ELR (cell line): Measurements from ENCODE around the gene CDYL2.
"Not testable (repeated sequence)": the region's sequence is repeated elsewhere in the genome, so short reads cannot be mapped to it uniquely, and the experiment has no call there.

Experiments used
- DNase-seq: peaks from one replicate; pipeline ENCODE4 v3.0.0-alpha.2; 2015; ENCODE audit warnings: low read depth

The CDYL2 gene

DNA sequence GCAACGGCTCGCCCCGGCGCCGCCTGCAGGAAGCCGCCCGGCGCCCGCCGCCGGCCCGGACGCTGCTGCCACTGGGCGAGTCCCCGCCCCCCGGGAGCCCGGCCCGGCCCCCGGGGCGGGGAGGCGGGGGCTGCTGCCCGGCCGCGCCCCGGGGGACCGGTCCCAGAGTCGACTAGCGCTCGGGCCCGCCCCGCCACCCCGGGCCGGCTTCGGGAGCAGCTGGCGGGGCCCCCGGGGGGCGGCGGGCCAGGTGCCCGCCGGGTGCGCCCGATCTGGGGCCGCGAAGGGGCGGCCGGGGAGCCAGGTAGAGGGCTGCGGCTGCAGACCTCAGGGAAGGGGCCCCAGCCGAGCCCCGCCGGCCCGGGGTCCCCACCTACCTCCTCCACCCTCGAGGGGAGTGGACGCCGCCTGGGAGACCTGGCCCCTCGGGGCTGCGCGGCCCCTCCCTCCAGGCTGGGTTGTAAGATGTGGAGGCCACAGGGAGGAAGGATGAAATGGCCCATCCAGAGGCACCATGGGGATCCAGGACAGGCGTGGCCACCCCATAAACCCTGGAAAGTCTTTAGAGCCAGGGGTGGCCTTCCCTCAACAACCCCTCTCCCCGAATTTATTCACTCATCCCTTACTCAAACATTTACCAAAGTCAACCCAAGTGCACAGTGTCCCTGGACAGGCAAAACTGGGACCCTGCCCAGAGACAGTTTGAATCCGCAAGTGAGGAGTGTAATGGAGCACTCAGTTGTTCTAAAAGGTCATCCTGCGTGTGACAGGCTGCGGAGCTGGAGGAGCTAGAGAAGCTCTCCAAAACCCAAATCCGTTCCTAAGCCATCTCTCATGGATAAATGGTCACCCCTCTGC is at the start of gene CDYL2:
CDYL2 (minus strand) TSS at position 73 of the 858 bp plus-strand sequence. CDS start 425 bp downstream, outside the sequence.
- DNase-seq = peak; percentile 46

DNA sequence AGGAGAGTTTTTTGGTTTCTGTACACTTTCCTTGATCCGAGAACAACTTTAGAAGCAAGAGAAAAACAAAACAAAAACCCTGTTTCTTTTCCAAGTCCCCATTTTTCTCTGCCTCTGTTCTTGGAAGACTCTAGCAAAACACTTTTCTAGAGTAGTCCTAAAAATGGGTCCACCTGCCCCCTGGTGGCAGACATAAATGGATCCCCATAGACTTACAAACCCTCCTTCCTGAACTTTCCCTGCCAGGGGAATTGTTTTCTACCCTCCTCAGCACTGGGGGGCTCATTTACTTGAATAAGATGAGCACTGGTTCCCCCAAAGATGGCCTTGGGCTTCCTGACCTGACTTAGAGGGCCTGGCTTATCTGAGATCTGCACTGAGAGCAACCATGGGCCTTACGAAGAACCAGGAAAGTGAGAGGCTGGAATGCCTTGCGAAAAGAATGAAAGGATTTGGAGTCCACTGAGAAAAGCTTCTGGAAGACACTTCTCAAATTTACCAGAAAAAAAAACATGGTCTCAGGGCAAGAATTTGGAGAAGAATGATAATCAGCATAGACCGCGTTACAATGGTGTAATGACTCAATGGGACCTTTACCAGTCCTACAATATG is 48.0 kb upstream of the CDYL2 start:
- DNase-seq = peak; percentile 56

DNA sequence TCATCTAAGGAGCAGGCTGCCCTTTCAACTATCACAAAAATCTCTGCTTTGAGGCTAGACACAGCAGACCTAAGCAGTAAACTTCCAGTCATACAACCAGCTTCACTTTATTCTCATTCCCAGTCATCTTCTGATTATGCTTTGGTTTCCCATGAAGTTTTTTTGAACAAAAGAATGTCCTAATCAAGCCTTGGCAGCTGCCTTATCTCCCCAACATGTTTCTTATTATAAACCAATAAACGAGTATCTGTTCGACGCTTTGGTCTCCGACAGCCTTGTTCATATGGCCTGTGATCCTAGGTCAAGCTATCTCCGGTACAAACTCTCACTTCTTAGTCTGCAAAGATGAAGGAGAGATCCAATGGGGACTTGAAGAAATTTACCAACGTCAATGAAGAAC is 47.4 kb upstream of the CDYL2 start:
- no peak for DNase-seq

DNA sequence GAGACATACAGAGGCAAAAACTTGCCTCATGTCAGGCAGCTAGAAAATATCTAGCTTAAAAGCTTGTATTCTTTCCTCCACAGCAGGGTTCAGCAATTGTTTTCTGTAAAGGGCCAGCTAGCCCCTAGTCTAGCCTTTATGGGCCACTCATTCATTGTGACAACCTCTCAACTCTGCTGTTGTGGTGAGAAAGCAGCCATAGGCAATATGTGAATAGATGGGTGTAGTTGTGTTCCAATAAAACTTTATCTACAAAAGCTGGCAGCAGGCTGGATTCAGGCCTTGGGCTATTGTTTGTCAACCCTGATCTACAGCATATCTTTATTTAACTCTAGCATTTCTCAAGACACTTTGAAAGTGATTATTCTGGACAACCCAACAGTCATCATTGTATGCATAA is 46.4 kb upstream of the CDYL2 start:
- DNase-seq = no peak

DNA sequence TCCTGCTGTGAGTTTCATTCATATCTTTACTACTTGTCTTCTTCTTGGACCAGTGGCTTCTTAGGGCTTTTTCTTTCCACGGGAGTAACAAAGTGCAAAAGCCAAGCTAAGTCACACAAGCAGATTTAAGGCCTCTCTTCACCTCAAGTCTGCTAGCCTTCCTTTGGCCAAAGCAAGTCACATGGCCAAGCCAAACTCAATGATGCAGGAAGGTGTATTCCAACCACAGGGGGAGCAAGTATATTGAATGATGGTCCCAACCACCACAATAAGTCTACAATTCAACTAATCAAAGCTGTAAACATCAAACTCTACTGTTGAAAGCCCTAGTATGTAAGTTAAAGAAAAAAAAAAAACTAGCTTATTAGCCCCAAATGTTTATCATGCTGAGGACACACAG is 44.5 kb upstream of the CDYL2 start:
- DNase-seq = no peak

- DNase-seq = no peak
Observed at GRCh38 chr16:80846680-80847079, 42.3 kb upstream of the CDYL2 start.

DNA sequence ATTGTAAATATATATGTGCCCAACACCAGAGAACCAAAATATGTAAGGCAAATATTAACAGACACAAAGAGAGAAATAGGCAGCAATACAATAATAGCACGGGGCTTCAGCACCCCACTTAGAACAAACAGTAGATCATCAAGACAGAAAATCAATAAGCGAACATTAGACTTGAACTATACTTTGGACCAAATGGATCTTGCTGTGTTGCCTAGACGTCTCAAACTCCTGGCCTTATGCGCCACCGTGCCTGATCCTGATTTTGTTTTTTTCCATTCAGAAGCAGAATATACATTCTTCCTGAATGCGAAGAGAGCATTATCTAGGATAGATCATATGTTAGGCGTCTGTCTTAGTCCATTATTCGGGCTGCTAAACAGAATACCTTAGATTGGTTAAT is 41.9 kb upstream of the CDYL2 start:
- no peak for DNase-seq

GRCh38 chr16:80844395-80844794 is 40.0 kb upstream of the CDYL2 start:
- DNase-seq = no peak

DNA sequence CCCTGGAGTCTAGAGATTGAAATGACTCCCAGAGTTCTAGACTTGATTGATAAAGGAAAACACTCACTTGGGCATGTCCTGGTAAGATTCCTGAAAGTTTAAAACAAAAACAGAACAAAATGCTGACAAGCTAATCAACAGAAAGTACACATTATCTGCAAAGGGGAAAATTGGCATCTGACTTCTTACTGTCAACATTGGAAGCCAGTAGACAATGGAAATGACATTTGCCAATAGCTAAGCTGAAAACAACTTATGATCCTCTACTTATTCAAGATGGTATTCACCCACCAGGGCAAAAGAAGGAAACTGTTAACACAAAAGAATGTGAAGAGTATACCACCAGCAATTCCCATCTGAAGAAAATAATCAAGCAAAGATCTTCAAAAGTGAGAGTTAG is 36.8 kb upstream of the CDYL2 start:
- DNase-seq = no peak

GRCh38 chr16:80837533-80838147 is 33.2 kb upstream of the CDYL2 start:
- no peak for DNase-seq

- no peak for DNase-seq
Observed at GRCh38 chr16:80836846-80837245, 32.4 kb upstream of the CDYL2 start.

DNA sequence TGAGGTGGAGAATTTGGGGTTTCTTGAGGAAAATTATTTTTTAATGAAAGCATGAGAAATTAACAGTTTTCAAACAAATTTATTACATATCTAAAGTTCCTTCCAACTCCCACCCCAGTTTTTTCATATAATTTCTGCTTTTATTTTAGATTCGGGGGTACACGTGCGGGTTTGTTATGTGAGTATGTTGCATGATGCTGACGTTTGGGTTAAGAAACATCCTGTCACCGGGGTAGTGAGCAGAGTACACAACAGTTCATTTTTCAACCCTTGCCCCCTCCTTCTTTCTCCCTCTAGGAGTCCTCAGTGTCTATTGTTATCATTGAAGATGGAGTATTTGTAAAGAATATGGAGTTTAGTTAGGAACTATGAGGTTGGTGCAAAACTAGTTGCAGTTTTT is 31.8 kb upstream of the CDYL2 start:
- no peak for DNase-seq

DNA sequence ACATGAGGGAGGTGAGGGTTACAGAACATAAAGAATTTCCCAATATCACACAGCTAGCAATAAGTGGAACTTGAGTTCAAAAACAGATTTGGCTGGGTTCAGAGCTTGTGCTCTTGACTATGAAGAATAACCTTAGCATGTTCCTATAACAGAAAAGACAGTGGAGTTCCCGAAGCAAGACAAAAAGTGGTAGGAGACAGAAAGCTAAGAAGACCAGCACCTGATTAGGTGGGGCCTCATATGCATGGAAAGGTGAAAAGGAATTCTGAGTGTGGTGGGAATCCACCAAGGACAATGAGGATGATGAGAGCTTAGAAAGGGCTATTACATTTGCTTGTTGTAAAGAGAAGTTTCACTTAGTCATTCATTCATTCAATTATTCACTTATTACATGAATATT is 26.6 kb upstream of the CDYL2 start:
- no peak for DNase-seq

- no peak for DNase-seq
Observed at GRCh38 chr16:80828495-80828894, 24.1 kb upstream of the CDYL2 start.

DNA sequence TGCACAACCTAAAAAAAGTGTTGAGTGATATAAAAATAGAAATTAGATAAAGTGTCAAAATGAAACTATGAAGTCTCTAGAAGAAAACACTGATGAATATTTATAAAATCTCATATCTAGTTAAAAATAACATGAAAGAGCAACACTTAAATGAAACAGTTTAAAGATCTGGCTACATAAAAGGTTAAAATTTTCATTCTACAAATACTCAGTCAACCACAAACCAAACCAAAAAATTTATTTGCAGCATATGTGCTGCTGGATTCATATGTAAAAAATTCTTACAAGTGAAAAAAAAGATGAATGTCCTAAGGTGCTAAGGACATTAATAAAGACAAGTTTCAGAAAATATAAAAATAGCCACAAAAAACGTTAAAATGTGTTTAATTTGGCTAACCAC is 22.6 kb upstream of the CDYL2 start:
- no peak for DNase-seq

GRCh38 chr16:80825365-80825758 is 21.0 kb upstream of the CDYL2 start:
- no peak for DNase-seq

- DNase-seq = peak; percentile 70
Observed at GRCh38 chr16:80824623-80825364, 20.4 kb upstream of the CDYL2 start.

DNA sequence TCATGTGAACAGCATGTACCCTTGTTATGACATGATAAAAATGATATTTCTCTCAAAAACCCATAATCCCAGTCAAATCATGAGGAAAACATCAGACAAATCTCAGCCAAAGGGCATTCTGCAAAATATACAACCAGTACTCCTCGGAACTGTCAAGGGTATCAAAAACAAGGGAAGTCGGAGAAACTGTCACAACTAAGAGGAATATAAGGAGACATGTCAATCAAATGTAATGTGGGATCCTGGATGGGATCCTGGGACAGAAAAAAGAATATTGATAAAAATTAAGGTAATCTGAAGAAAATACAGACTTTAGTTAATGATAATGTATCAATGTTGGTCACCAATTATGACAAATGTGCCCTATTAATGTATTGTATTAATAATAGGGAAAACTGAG is 15.6 kb upstream of the CDYL2 start:
- DNase-seq = no peak

DNA sequence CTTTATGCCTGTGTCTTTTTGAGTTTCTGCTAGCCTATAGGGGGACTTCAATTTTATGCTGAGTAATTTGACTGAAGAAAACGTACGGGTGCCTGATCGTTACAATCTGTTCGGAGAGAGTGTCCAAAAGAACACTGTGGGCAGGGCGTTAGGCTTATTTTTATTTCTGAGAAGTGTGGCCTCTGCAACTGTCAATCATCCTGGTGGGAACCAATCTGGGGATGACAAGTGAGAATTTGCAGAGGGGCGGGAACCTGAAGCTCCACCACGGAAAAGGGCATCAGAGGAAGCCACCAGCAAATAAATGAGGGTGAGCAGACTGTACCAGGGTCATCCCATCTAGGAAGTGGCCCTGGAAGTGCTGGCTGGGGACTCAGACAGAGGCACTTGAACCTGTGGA is 12.0 kb upstream of the CDYL2 start:
- DNase-seq = no peak

- not testable (repeated sequence) for DNase-seq
Observed at GRCh38 chr16:80815278-80815677, 10.9 kb upstream of the CDYL2 start.

DNA sequence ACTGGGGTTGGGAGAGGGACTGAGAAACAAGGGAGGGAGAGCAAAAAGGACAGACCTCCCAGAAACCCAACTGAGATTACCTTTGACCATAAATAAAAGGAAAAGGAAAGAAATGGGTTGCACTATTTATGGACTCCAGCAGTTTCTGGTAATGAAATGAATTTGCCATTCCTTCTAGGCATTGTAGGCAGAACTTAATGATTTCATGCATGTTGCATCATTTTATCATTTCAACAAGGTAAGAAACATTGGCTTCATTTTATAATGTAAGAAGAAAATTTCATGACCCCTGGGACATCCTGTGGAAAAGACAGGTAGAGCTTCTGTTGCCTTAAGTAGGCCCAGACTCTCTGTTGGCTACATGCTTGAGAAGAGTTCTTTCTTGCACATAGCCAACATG is 8.2 kb upstream of the CDYL2 start:
- DNase-seq = no peak

DNA sequence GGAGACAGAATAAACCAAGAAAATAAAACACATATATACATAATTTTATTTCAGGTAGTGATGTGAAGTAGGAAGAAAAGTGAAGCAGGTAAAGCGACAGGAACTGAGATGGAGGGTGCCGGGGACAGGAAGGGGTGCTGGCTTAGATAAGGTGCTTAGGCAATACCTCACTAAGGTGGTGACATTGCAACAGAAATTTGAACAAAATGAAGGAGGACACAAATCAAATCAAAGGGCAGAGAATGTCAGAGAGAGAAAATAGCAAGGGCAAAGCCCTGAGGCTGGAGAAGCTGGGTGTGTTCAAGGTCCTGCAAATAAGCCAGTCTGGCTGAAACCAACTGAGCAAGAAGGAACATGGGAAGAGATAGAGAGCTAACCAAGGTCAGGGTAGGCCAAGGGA is 5.0 kb upstream of the CDYL2 start:
- no peak for DNase-seq

GRCh38 chr16:80807906-80808305 is 3.5 kb upstream of the CDYL2 start:
- DNase-seq = no peak
